AG09309 (cell line): ENCODE measurements around the gene TACC2.

Experiments used
- DNase-seq: peaks from one replicate; pipeline ENCODE4 v3.0.0-alpha.2; 2010; ENCODE audit warnings: low read depth
- H3K4me3 ChIP-seq: 2 replicates; pipeline ENCODE4 v1.5.1; 2011; ENCODE audit warnings: mild to moderate bottlenecking, low read depth, low read length, moderate library complexity; ENCODE audit not compliant: control insufficient read depth
- CTCF ChIP-seq: IDR thresholded peaks from 2 replicates; pipeline ENCODE4 v1.5.1; 2011; ENCODE audit warnings: mild to moderate bottlenecking, low read depth, low read length, inconsistent platforms; ENCODE audit not compliant: insufficient read depth, control insufficient read depth; ENCODE audit errors: missing control alignments

The TACC2 gene

DNA sequence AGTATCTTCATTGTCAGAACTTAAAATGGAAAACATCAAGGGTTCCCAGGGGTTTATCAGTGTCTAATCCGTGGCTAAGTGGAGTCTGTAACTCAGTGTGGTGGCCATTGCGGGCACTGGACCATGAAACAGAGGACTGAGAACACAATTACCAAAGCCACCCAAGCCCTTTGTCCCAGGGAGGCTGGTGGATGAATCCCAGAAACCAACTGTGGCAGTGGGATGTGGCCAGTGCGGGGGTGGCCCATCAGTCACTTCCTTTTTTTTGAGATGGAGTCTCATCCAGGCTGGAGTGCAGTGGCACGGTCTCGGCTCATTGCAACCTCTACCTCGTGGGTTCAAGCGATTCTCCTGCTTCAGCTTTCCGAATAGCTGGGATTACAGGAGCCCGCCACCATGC lies 61.8 kb downstream of the TACC2 start:
- DNase-seq = no peak
- no peak for TF ChIP-seq CTCF
- H3K4me3 ChIP-seq = no peak overlapping the region

GRCh38 chr10:122051609-122052385 lies 62.8 kb downstream of the TACC2 start:
- peak; percentile 52 for DNase-seq
- H3K4me3 ChIP-seq = no peak overlapping the region
- TF ChIP-seq CTCF = peak; percentile 87

DNA sequence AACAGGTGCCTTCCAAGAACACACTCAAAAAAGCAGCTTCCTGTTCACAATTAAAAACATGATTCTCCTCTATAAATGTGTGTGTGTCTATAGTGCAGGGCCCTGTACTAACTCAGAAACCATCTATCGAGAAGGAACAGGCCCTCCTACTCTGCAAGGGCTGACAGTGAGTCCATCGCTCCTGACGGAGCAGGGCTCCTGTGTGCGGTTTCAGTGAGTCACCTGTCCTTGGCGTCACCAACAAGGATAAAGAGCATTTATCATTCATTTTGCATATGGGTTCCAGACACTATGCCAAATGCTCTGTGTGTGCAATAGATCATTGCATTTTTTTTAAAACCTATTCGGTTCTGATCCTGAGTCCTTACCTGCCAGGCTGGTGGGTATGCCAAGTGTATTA lies 63.7 kb downstream of the TACC2 start:
- TF ChIP-seq CTCF = no peak
- H3K4me3 ChIP-seq = no peak overlapping the region
- no peak for DNase-seq

DNA sequence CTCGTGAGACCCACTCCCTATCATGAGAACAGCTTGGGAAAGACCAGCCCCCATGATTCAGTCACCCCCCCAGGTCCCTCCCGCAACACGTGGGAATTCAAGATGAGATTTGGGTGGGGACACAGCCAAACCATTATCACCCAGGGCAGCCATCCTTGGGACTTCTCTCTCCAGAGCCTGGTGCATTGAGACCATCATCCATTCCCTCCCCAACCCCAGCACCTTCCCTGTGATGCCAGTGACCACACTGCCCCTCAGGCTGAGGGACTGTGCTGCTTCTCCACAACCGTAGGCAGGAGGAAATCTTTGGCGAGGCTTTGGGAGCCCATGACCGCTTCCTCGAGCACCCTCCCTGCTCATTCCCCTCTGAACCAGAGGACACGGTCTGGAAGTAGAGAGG lies 64.4 kb downstream of the TACC2 start:
- H3K4me3 ChIP-seq = no peak overlapping the region
- TF ChIP-seq CTCF = no peak
- no peak for DNase-seq

GRCh38 chr10:122054048-122055025 lies 65.4 kb downstream of the TACC2 start:
- peak; percentile 27 for TF ChIP-seq CTCF
- DNase-seq = no peak
- no peak overlapping the region for H3K4me3 ChIP-seq

GRCh38 chr10:122055252-122055651 lies 66.3 kb downstream of the TACC2 start:
- no peak for DNase-seq
- H3K4me3 ChIP-seq = no peak overlapping the region
- TF ChIP-seq CTCF = no peak
